Measurements from ENCODE around the gene MON1B. TPM values are rescaled to one million over a fixed set of nuclear protein-coding genes. Genes with fewer than 3 reads are reported as not detected.
"Not testable (repeated sequence)": the region's sequence is repeated elsewhere in the genome, so short reads cannot be mapped to it uniquely, and the experiment has no call there.

Gene MON1B
- total RNA-seq, 1 donor from 2014 or later = 7.7 TPM

GRCh38 chr16:77242471-77242870 is 51.5 kb downstream of the MON1B start:
- not testable (repeated sequence) for DNase-seq (ENCODE audit: low read depth in 2 of 2)

GRCh38 chr16:77246150-77246549 is 55.2 kb downstream of the MON1B start:
- no peak for DNase-seq (ENCODE audit: low read depth in 2 of 2)

GRCh38 chr16:77250400-77250799 is 59.4 kb downstream of the MON1B start:
- no peak for DNase-seq (ENCODE audit: low read depth in 2 of 2)

Other genes with a start within 250 kb of the MON1B start
- gene SYCE1L, start 8.2 kb downstream of the MON1B start, total RNA-seq = 1.6 and 2.1 TPM in 2 replicates
- gene ADAMTS18, start 243.8 kb downstream of the MON1B start, total RNA-seq = 7.4 and 25.2 TPM in 2 replicates

All from dermis microvascular lymphatic vessel endothelial cell (primary cell).